ENCODE measurements around the gene SETBP1.

SETBP1 gene

DNA sequence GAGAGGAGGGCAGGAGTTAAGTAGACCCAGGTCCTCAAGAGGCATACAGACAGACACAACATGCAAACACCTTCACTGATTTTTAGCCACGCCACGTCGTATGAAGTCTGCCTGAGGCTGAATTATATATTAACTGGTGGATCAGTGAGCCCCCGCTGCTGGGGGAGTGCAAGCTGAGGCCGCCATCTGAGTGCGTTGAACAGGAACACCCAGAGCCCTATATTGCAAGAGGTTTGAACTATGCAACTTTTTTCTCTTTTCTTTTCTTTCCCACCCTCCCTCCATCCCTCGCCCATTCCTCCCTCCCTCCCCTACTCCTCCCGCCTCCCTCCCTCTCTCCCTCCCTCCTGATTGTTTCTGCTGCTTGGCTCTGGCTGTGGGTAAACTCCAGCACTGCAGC is 30.2 kb downstream of the SETBP1 start:
- H3K79me2 ChIP-seq (ENCODE audit: control insufficient read depth, insufficient read depth, low read length, poor library complexity), result no peaks in the 10 kb centered on the region

DNA sequence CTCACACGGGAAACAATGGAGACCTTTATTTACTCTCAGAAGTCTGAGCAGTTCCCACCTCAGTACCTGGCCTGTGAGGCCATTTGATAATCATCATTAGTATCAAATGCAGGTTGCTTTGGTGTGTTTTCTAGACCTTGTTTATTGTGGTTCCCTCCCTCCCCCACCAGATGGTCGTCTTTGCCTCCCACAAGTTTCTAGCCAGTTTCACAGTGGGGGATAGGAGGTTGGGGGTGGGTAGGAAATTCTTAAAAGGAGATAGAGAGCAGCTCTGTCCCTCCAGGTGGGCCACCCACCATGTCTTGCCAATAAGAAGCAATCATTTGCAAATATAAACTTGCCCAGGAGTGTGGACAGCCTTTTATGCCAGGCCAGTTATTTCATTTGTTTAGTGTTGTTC is 31.3 kb downstream of the SETBP1 start:
- no peak overlapping the region for H3K4me3 ChIP-seq (ENCODE audit: low read depth, low read length)
- H4K8ac ChIP-seq (ENCODE audit: low read depth, low read length), result no peak overlapping the region
- no peak overlapping the region for H2BK5ac ChIP-seq (ENCODE audit: low read depth, low read length, poor library complexity)
- H4K12ac ChIP-seq (ENCODE audit: low read depth, low read length), result no peak overlapping the region
- H3K14ac ChIP-seq (ENCODE audit: low read length), result no peak overlapping the region
- peaks cover 2 to 5% of the 10 kb centered on the region in 2 experiments for H3K36me3 ChIP-seq (ENCODE audit: control insufficient read depth in 1 of 2, insufficient read depth in 2 of 2, low read length in 2 of 2)
- no peak overlapping the region for H2BK12ac ChIP-seq (ENCODE audit: low read length)
- H2AFZ ChIP-seq (ENCODE audit: insufficient read depth, low read length, poor library complexity), result no peak overlapping the region
- H3K27ac ChIP-seq (ENCODE audit: low read depth, low read length), result no peak overlapping the region
- H3K23ac ChIP-seq (ENCODE audit: low read length), result no peak overlapping the region
- H3K79me2 ChIP-seq (ENCODE audit: control insufficient read depth, insufficient read depth, low read length, poor library complexity), result no peaks in the 10 kb centered on the region
- peaks cover 11% of the 10 kb centered on the region for H3K79me1 ChIP-seq (ENCODE audit: low read length)
- H3K4ac ChIP-seq (ENCODE audit: low read depth, low read length), result no peak overlapping the region
- no CpG with 5 or more reads among the region's 2 CpGs for WGBS (ENCODE audit: extremely low coverage, insufficient coverage, insufficient read length)
- H3K4me1 ChIP-seq (ENCODE audit: control insufficient read depth in 1 of 2, insufficient read depth in 2 of 2, low read length in 2 of 2), result peaks cover 19% of the 10 kb centered on the region in 2 experiments
- H3K9ac ChIP-seq (ENCODE audit: low read length), result no peak overlapping the region
- no peak overlapping the region for H2AK5ac ChIP-seq (ENCODE audit: low read length)
- no peak overlapping the region for H2BK120ac ChIP-seq (ENCODE audit: insufficient read depth, low read length, poor library complexity)
- no peak overlapping the region for H3K18ac ChIP-seq (ENCODE audit: low read length)
- no peaks in the 10 kb centered on the region for H3K9me3 ChIP-seq (ENCODE audit: insufficient read depth, low read depth, low read length)
- no peak overlapping the region for H3K4me2 ChIP-seq (ENCODE audit: low read length)
- DNase-seq, result no peak
- no peaks in the 10 kb centered on the region for H3K27me3 ChIP-seq (ENCODE audit: insufficient read depth, low read length)
- H4K91ac ChIP-seq (ENCODE audit: low read depth, low read length), result no peak overlapping the region

More for the DNA sequence above, 30.2 kb downstream of the SETBP1 start:
- Histone ChIP-seq H2BK120ac (ENCODE audit: insufficient read depth, low read length, poor library complexity) (no peak overlapping the region), H3K79me1 (ENCODE audit: low read length) (peaks cover 10% of the 10 kb centered on the region), H2BK12ac (ENCODE audit: low read length) (no peak overlapping the region), H3K14ac (ENCODE audit: low read length) (no peak overlapping the region), H3K4ac (ENCODE audit: low read depth, low read length) (no peak overlapping the region), H4K8ac (ENCODE audit: low read depth, low read length) (no peak overlapping the region), H3K9ac (ENCODE audit: low read length) (no peak overlapping the region), H3K36me3 (ENCODE audit: control insufficient read depth in 1 of 2, insufficient read depth in 2 of 2, low read length in 2 of 2) (peaks cover 2 to 5% of the 10 kb centered on the region in 2 experiments), H2AK5ac (ENCODE audit: low read length) (no peak overlapping the region), H3K4me3 (ENCODE audit: low read depth, low read length) (no peak overlapping the region), H3K4me2 (ENCODE audit: low read length) (no peak overlapping the region), H3K23ac (ENCODE audit: low read length) (no peak overlapping the region), H3K27ac (ENCODE audit: low read depth, low read length) (no peak overlapping the region), H3K18ac (ENCODE audit: low read length) (no peak overlapping the region), H3K27me3 (ENCODE audit: insufficient read depth, low read length) (no peaks in the 10 kb centered on the region), H4K91ac (ENCODE audit: low read depth, low read length) (no peak overlapping the region), H4K12ac (ENCODE audit: low read depth, low read length) (no peak overlapping the region), H3K9me3 (ENCODE audit: insufficient read depth, low read depth, low read length) (no peaks in the 10 kb centered on the region), H3K4me1 (ENCODE audit: control insufficient read depth in 1 of 2, insufficient read depth in 2 of 2, low read length in 2 of 2) (peaks cover 12 to 19% of the 10 kb centered on the region in 2 experiments), H2AFZ (ENCODE audit: insufficient read depth, low read length, poor library complexity) (no peak overlapping the region), H2BK5ac (ENCODE audit: low read depth, low read length, poor library complexity) (no peak overlapping the region)
- 100% methylated on average over 2 of the region's 8 CpGs for WGBS (ENCODE audit: extremely low coverage, insufficient coverage, insufficient read length)
- no peak for DNase-seq

DNA sequence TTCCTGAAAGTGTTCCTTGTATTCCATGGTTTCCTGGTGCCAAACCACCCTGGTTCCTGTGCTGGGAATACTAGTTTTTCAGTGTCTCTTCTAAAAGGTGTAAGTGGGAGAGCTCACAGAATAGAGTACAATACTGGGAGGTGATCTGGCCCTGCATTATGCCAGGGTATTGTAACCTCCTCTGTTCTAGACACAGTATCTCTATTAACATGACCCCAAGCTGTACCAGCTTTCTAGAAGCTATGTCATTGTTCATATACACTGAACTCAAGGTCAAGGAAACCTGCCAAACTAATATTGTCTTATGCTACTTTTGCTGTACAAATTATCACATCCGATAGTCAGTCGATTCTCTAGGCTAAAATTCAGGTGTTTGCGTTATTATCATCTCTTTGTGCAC is 32.7 kb downstream of the SETBP1 start:
- Histone ChIP-seq H3K9ac (ENCODE audit: low read length) (no peak overlapping the region), H2AK5ac (ENCODE audit: low read length) (no peak overlapping the region), H3K4me2 (ENCODE audit: low read length) (no peak overlapping the region), H3K36me3 (ENCODE audit: control insufficient read depth in 1 of 2, insufficient read depth in 2 of 2, low read length in 2 of 2) (peaks cover 2 to 3% of the 10 kb centered on the region in 2 experiments), H3K79me1 (ENCODE audit: low read length) (peaks cover 11% of the 10 kb centered on the region), H3K14ac (ENCODE audit: low read length) (no peak overlapping the region), H3K27me3 (ENCODE audit: insufficient read depth, low read length) (no peaks in the 10 kb centered on the region), H2BK120ac (ENCODE audit: insufficient read depth, low read length, poor library complexity) (no peak overlapping the region), H3K9me3 (ENCODE audit: insufficient read depth, low read depth, low read length) (no peaks in the 10 kb centered on the region), H4K91ac (ENCODE audit: low read depth, low read length) (no peak overlapping the region), H3K18ac (ENCODE audit: low read length) (no peak overlapping the region), H3K4me1 (ENCODE audit: control insufficient read depth in 1 of 2, insufficient read depth in 2 of 2, low read length in 2 of 2) (peaks cover 19% of the 10 kb centered on the region in 2 experiments), H3K4ac (ENCODE audit: low read depth, low read length) (no peak overlapping the region), H3K4me3 (ENCODE audit: low read depth, low read length) (no peak overlapping the region), H2BK12ac (ENCODE audit: low read length) (no peak overlapping the region), H2AFZ (ENCODE audit: insufficient read depth, low read length, poor library complexity) (no peak overlapping the region), H4K8ac (ENCODE audit: low read depth, low read length) (no peak overlapping the region), H3K79me2 (ENCODE audit: control insufficient read depth, insufficient read depth, low read length, poor library complexity) (no peaks in the 10 kb centered on the region), H4K12ac (ENCODE audit: low read depth, low read length) (no peak overlapping the region), H3K23ac (ENCODE audit: low read length) (no peak overlapping the region), H3K27ac (ENCODE audit: low read depth, low read length) (no peak overlapping the region), H2BK5ac (ENCODE audit: low read depth, low read length, poor library complexity) (no peak overlapping the region)
- no CpG with 5 or more reads among the region's 3 CpGs for WGBS (ENCODE audit: extremely low coverage, insufficient coverage, insufficient read length)
- no peak for DNase-seq

DNA sequence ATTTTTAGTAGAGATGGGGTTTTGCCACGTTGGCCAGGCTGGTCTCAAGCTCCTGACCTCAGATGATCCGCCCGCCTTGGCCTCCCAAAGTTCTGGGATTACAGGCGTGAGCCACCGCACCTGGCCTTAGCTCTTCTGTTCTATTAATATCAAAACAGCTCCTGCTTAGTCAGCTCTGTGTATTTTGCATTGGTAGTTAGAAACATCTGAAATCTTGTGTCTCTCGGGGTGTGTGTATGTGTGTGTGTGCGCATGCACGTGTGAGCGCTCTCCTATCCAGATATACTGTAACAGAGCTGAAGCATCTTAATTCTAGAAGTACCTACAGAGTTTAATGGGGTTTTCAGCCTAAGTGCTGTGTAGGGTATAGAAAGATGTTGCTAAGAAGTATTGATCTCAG is 33.7 kb downstream of the SETBP1 start:
- peak overlapping the region; percentile 71 for H3K27ac ChIP-seq (ENCODE audit: low read depth, low read length)
- H3K4me3 ChIP-seq (ENCODE audit: low read depth, low read length), result no peak overlapping the region
- H2AK5ac ChIP-seq (ENCODE audit: low read length), result no peak overlapping the region
- no peak overlapping the region for H3K4ac ChIP-seq (ENCODE audit: low read depth, low read length)
- H3K18ac ChIP-seq (ENCODE audit: low read length), result no peak overlapping the region
- H3K4me1 ChIP-seq (ENCODE audit: control insufficient read depth in 1 of 2, insufficient read depth in 2 of 2, low read length in 2 of 2), result peaks cover 21 to 22% of the 10 kb centered on the region in 2 experiments
- peak overlapping the region; percentile 34 for H2BK120ac ChIP-seq (ENCODE audit: insufficient read depth, low read length, poor library complexity)
- peaks cover 2 to 3% of the 10 kb centered on the region in 2 experiments for H3K36me3 ChIP-seq (ENCODE audit: control insufficient read depth in 1 of 2, insufficient read depth in 2 of 2, low read length in 2 of 2)
- no peak overlapping the region for H3K9ac ChIP-seq (ENCODE audit: low read length)
- H4K8ac ChIP-seq (ENCODE audit: low read depth, low read length), result no peak overlapping the region
- H4K12ac ChIP-seq (ENCODE audit: low read depth, low read length), result no peak overlapping the region
- H4K91ac ChIP-seq (ENCODE audit: low read depth, low read length), result no peak overlapping the region
- H3K9me3 ChIP-seq (ENCODE audit: insufficient read depth, low read depth, low read length), result no peaks in the 10 kb centered on the region
- peak overlapping the region; percentile 61 for H2BK12ac ChIP-seq (ENCODE audit: low read length)
- H3K23ac ChIP-seq (ENCODE audit: low read length), result no peak overlapping the region
- peaks cover 11% of the 10 kb centered on the region for H3K79me1 ChIP-seq (ENCODE audit: low read length)
- no CpG with 5 or more reads among the region's 9 CpGs for WGBS (ENCODE audit: extremely low coverage, insufficient coverage, insufficient read length)
- DNase-seq, result no peak
- H3K4me2 ChIP-seq (ENCODE audit: low read length), result no peak overlapping the region
- H3K27me3 ChIP-seq (ENCODE audit: insufficient read depth, low read length), result no peaks in the 10 kb centered on the region
- no peak overlapping the region for H3K14ac ChIP-seq (ENCODE audit: low read length)
- H2AFZ ChIP-seq (ENCODE audit: insufficient read depth, low read length, poor library complexity), result no peak overlapping the region
- H3K79me2 ChIP-seq (ENCODE audit: control insufficient read depth, insufficient read depth, low read length, poor library complexity), result no peaks in the 10 kb centered on the region
- no peak overlapping the region for H2BK5ac ChIP-seq (ENCODE audit: low read depth, low read length, poor library complexity)
